WTC11 (cell line): Measurements from ENCODE around the gene LNX1. TPM values are rescaled to one million over a fixed set of nuclear protein-coding genes. Genes with fewer than 3 reads are reported as not detected.
A peak's percentile ranks its signal among the peaks of the same experiment; 100 is the strongest.

Experiments used
- ATAC-seq: fragments of 200-7000 bp; cut with Tn5 transposase; 2 replicates; pipeline ENCODE4 v1.10.0; 2021; ENCODE audit warnings: mild to moderate bottlenecking, moderate library complexity
- CTCF ChIA-PET: fragments of 300-600 bp; sonication (Branson Sonifier 250); formaldehyde crosslinking; loops from one replicate; lab custom pipeline; 2021; ENCODE audit warnings: antibody characterized with exemption; lab: Charles Lee
- POLR2A ChIA-PET: fragments of 350-600 bp; sonication (Branson Sonifier 250); formaldehyde crosslinking; loops from one replicate; lab custom pipeline; 2021; ENCODE audit warnings: antibody characterized with exemption; lab: Charles Lee
- DNase-seq: peaks from one replicate; pipeline ENCODE4 v3.0.0; 2021; ENCODE audit warnings: low spot score
- H3K27ac Mint-ChIP-seq: 2 replicates; pipeline ENCODE4 v1.8.0; 2021; ENCODE audit warnings: mixed read lengths
- H3K27me3 Mint-ChIP-seq: 2 replicates; pipeline ENCODE4 v1.8.0; 2021; ENCODE audit warnings: low read depth, mild to moderate bottlenecking, moderate library complexity, mixed read lengths
- H3K36me3 Mint-ChIP-seq: 2 replicates; pipeline ENCODE4 v1.8.0; 2021; ENCODE audit warnings: mixed read lengths
- H3K4me1 Mint-ChIP-seq: 2 replicates; pipeline ENCODE4 v1.8.0; 2022; ENCODE audit warnings: mixed read lengths
- H3K4me3 Mint-ChIP-seq: 2 replicates; pipeline ENCODE4 v1.8.0; 2021; ENCODE audit warnings: mild to moderate bottlenecking, moderate library complexity, mixed read lengths
- H3K9me3 Mint-ChIP-seq: 2 replicates; pipeline ENCODE4 v1.8.0; 2021; ENCODE audit warnings: mixed read lengths
- CREB1 ChIP-seq: sonication (generic); formaldehyde crosslinking; IDR thresholded peaks from 2 replicates; pipeline ENCODE4 v1.8.0; 2023; ENCODE audit warnings: mild to moderate bottlenecking, missing genetic modification reagents
- FOXK1 ChIP-seq: sonication (generic); formaldehyde crosslinking; IDR thresholded peaks from 2 replicates; pipeline ENCODE4 v1.8.0; 2022; ENCODE audit warnings: mild to moderate bottlenecking, moderate library complexity, missing genetic modification reagents
- HMGA2 ChIP-seq: fragments of 250-450 bp; sonication (Bioruptor Pico); IDR thresholded peaks from 2 replicates; pipeline ENCODE4 v1.4.0; 2021; ENCODE audit warnings: mild to moderate bottlenecking, moderate library complexity
- KAT7 ChIP-seq: sonication (generic); formaldehyde crosslinking; IDR thresholded peaks from 2 replicates; pipeline ENCODE4 v1.8.1; 2023; ENCODE audit warnings: missing genetic modification reagents, mild to moderate bottlenecking, borderline replicate concordance
- MYBL2 ChIP-seq: sonication (generic); formaldehyde crosslinking; IDR thresholded peaks from 2 replicates; pipeline ENCODE4 v1.8.1; 2023; ENCODE audit warnings: mild to moderate bottlenecking, moderate library complexity, missing genetic modification reagents
- NR1H2 ChIP-seq: sonication (generic); formaldehyde crosslinking; IDR thresholded peaks from 2 replicates; pipeline ENCODE4 v1.9.0; 2021; ENCODE audit warnings: mild to moderate bottlenecking, moderate library complexity, missing genetic modification reagents
- RELA ChIP-seq: sonication (generic); formaldehyde crosslinking; IDR thresholded peaks from 2 replicates; pipeline ENCODE4 v1.8.1; 2022; ENCODE audit warnings: missing genetic modification reagents, mild to moderate bottlenecking, borderline replicate concordance
- ZNF121 ChIP-seq: sonication (generic); formaldehyde crosslinking; IDR thresholded peaks from 2 replicates; pipeline ENCODE4 v1.8.0; 2023; ENCODE audit warnings: missing genetic modification reagents
- ZNF219 ChIP-seq: sonication (generic); formaldehyde crosslinking; IDR thresholded peaks from 2 replicates; pipeline ENCODE4 v1.8.0; 2023; ENCODE audit warnings: missing genetic modification reagents, mild to moderate bottlenecking, borderline replicate concordance
- ZNF317 ChIP-seq: sonication (generic); formaldehyde crosslinking; IDR thresholded peaks from 2 replicates; pipeline ENCODE4 v1.8.1; 2023; ENCODE audit warnings: low read depth, mild to moderate bottlenecking, moderate library complexity, missing genetic modification reagents, borderline replicate concordance
- ZNF416 ChIP-seq: fragments of 250-450 bp; sonication (Bioruptor Pico); IDR thresholded peaks from 2 replicates; pipeline ENCODE4 v1.9.0; 2021; ENCODE audit warnings: mild to moderate bottlenecking, inconsistent platforms
- total RNA-seq: library from RNA; stranded (reverse); gene quantifications from 3 replicates; pipeline ENCODE4 v1.2.3, GENCODE V29; 2021
- TF ChIP-seq, protein P1 (sequence below): sonication (generic); formaldehyde crosslinking; IDR thresholded peaks from 2 replicates; pipeline ENCODE4 v1.8.1; 2023; ENCODE audit warnings: mild to moderate bottlenecking, missing genetic modification reagents, moderate library complexity
- TF ChIP-seq, protein P2 (sequence below): sonication (generic); formaldehyde crosslinking; IDR thresholded peaks from 2 replicates; pipeline ENCODE4 v1.8.1; 2023; ENCODE audit warnings: mild to moderate bottlenecking, missing genetic modification reagents, moderate library complexity
- TF ChIP-seq, protein P3 (sequence below): sonication (generic); formaldehyde crosslinking; IDR thresholded peaks from 2 replicates; pipeline ENCODE4 v1.8.1; 2023; ENCODE audit warnings: mild to moderate bottlenecking, missing genetic modification reagents, borderline replicate concordance
- TF ChIP-seq, protein P4 (sequence below): sonication (generic); formaldehyde crosslinking; IDR thresholded peaks from 2 replicates; pipeline ENCODE4 v1.8.0; 2022; ENCODE audit warnings: mild to moderate bottlenecking, missing genetic modification reagents

The LNX1 gene
- total RNA-seq, 1 experiment from 2014 or later = 5.9 TPM

DNA sequence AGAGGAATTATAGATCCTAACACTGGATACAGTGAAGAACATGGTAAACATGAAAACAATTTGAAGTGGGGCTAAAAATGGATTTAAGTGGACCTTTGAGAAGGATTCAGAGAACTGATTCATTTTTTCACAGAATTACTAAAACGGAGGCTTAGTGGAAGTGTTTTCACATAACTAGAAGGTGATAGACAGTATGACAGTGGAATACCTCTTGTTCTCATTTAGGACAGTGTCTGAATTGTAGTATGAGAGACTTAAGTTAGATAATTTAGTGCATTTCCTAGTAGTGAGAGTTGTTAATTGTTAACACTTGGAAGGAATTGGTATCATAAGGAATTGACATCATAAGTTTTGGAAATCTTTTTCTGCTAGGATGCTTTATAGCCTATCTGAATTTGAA is 149.7 kb downstream of the LNX1 start (continued):
- TF ChIP-seq KAT7 (CRISPR knock-in tag) = no peak

DNA sequence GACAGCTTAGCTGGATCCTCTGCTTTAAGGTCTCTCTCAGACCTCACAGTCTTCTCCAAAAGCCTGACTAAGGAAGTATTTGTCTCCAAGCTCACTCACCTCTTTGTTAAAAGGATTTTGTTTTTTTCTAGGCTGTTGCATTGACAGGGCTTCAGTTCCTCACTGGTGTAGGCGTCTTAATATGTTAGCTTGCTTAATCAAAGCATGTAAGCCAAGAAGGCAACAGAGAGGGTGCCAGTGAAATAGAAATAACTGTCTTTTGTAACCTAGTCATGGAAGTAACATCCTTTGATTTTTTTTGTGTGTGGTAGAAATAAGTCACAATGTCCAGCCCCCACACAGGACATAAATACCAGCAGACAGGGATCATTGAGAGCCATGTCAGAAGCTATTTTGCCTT is 155.0 kb downstream of the LNX1 start:
- Mint-ChIP-seq H3K9me3 (no peaks in the 10 kb centered on the region), H3K36me3 (peaks cover 14% of the 10 kb centered on the region), H3K4me3 (no peak overlapping the region), H3K4me1 (no peaks in the 10 kb centered on the region)
- ChIA-PET POLR2A (no interaction called here), CTCF (interaction anchor here (1.0 kb wide), 1 partner anchor 239 kb away, joined by 3 read pairs; no protein-coding TSS in a partner anchor)
- no peak for DNase-seq
- TF ChIP-seq MYBL2 (CRISPR knock-in tag) = no peak
- TF ChIP-seq ZNF416 (CRISPR knock-in tag) = no peak
- no peak for TF ChIP-seq FOXK1 (CRISPR knock-in tag)
- TF ChIP-seq ZNF219 (CRISPR knock-in tag) = no peak
- no peak for TF ChIP-seq CREB1
- TF ChIP-seq, protein P1, sequence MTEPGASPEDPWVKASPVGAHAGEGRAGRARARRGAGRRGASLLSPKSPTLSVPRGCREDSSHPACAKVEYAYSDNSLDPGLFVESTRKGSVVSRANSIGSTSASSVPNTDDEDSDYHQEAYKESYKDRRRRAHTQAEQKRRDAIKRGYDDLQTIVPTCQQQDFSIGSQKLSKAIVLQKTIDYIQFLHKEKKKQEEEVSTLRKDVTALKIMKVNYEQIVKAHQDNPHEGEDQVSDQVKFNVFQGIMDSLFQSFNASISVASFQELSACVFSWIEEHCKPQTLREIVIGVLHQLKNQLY (CRISPR knock-in tag) = no peak
- no peak for TF ChIP-seq KAT7 (CRISPR knock-in tag)
- TF ChIP-seq, all 79 proteins: peak for 0
- Mint-ChIP-seq H3K27ac (peak overlapping the region; percentile 41; the same call in 1 of the 2 replicates), H3K27me3 (no peaks in the 10 kb centered on the region)
- ATAC-seq = no peak

DNA sequence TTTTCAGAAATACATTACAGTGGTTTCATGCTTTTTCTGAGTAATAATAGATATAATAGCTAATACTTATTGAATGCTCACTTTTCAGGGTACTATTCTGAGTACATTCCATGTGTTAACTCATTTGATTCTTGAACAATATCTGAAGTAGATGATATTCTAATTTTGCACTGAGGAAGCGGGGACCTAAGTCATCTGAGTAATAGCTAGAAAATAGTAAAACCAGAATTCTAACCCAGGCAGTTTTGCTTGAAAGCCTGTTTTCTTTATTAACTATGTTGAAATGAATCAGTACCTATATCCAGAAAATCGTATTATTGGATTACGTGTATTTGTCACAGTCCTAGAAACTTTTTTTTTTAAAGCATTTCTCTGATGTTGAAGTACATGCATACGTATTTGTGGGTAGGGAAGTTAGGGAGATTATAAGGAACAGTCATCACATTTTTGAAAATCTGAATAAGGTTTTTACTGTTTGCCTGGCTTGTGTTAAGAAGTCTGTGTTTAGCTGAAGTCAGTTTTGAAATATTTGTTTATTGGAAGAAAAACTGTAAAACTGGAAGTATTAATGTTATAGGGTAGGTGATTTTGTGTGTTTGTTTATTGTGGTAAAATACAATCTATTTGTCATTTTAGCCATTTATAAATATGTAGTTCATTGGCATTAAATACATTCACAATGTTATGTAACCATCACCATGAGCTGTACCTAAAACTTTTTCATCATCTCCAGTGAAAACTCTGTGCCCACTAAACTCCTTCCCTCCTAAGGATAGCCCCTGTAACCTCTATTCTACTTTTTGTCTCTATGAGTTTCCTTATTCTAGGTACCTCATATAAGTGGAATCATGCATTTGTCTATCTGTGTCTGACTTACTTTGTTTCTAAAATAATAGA is 158.5 kb downstream of the LNX1 start:
- Mint-ChIP-seq H3K27ac (no peak overlapping the region), H3K36me3 (peaks cover 38% of the 10 kb centered on the region), H3K4me1 (no peaks in the 10 kb centered on the region), H3K4me3 (no peak overlapping the region), H3K9me3 (no peaks in the 10 kb centered on the region), H3K27me3 (no peaks in the 10 kb centered on the region)
- TF ChIP-seq ZNF121 (CRISPR knock-in tag) (no peak), HMGA2 (CRISPR knock-in tag) (no peak), ZNF317 (no peak), NR1H2 (CRISPR knock-in tag) (no peak), KAT7 (CRISPR knock-in tag) (no peak), RELA (CRISPR knock-in tag) (no peak)
- TF ChIP-seq, protein P2, sequence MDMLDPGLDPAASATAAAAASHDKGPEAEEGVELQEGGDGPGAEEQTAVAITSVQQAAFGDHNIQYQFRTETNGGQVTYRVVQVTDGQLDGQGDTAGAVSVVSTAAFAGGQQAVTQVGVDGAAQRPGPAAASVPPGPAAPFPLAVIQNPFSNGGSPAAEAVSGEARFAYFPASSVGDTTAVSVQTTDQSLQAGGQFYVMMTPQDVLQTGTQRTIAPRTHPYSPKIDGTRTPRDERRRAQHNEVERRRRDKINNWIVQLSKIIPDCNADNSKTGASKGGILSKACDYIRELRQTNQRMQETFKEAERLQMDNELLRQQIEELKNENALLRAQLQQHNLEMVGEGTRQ = no peak
- TF ChIP-seq, protein P3, sequence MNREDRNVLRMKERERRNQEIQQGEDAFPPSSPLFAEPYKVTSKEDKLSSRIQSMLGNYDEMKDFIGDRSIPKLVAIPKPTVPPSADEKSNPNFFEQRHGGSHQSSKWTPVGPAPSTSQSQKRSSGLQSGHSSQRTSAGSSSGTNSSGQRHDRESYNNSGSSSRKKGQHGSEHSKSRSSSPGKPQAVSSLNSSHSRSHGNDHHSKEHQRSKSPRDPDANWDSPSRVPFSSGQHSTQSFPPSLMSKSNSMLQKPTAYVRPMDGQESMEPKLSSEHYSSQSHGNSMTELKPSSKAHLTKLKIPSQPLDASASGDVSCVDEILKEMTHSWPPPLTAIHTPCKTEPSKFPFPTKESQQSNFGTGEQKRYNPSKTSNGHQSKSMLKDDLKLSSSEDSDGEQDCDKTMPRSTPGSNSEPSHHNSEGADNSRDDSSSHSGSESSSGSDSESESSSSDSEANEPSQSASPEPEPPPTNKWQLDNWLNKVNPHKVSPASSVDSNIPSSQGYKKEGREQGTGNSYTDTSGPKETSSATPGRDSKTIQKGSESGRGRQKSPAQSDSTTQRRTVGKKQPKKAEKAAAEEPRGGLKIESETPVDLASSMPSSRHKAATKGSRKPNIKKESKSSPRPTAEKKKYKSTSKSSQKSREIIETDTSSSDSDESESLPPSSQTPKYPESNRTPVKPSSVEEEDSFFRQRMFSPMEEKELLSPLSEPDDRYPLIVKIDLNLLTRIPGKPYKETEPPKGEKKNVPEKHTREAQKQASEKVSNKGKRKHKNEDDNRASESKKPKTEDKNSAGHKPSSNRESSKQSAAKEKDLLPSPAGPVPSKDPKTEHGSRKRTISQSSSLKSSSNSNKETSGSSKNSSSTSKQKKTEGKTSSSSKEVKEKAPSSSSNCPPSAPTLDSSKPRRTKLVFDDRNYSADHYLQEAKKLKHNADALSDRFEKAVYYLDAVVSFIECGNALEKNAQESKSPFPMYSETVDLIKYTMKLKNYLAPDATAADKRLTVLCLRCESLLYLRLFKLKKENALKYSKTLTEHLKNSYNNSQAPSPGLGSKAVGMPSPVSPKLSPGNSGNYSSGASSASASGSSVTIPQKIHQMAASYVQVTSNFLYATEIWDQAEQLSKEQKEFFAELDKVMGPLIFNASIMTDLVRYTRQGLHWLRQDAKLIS (CRISPR knock-in tag) = no peak
- TF ChIP-seq, protein P4, sequence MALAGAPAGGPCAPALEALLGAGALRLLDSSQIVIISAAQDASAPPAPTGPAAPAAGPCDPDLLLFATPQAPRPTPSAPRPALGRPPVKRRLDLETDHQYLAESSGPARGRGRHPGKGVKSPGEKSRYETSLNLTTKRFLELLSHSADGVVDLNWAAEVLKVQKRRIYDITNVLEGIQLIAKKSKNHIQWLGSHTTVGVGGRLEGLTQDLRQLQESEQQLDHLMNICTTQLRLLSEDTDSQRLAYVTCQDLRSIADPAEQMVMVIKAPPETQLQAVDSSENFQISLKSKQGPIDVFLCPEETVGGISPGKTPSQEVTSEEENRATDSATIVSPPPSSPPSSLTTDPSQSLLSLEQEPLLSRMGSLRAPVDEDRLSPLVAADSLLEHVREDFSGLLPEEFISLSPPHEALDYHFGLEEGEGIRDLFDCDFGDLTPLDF = no peak
- DNase-seq (no peak), ATAC-seq (no peak)
- CTCF ChIA-PET = no interaction called here
- POLR2A ChIA-PET = interaction anchor here (0.7 kb wide), 1 partner anchor 490 kb away, joined by 12 read pairs; no protein-coding TSS in a partner anchor
